ENCODE results near the gene POR.

DNA sequence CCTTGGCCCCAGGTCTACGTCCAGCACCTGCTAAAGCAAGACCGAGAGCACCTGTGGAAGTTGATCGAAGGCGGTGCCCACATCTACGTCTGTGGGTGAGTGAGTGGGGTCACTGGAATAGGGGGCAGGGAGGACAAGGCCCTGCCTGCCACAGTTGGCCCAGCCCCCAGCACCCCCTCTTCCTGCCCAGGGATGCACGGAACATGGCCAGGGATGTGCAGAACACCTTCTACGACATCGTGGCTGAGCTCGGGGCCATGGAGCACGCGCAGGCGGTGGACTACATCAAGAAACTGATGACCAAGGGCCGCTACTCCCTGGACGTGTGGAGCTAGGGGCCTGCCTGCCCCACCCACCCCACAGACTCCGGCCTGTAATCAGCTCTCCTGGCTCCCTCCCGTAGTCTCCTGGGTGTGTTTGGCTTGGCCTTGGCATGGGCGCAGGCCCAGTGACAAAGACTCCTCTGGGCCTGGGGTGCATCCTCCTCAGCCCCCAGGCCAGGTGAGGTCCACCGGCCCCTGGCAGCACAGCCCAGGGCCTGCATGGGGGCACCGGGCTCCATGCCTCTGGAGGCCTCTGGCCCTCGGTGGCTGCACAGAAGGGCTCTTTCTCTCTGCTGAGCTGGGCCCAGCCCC, 71.3 kb downstream of the POR start:
- TF ChIP-seq MAX (CRISPR knock-in tag; IDR thresholded peaks at IDR 0.05) (no peak), ZNF317 (CRISPR knock-in tag; IDR thresholded peaks at IDR 0.05; ENCODE audit: borderline replicate concordance, low read depth) (no peak), JUN (CRISPR knock-in tag; IDR thresholded peaks at IDR 0.05) (no peak), STAT6 (CRISPR knock-in tag; conservative IDR thresholded peaks at IDR 0.05; ENCODE audit: low read depth) (no peak), ATF3 (CRISPR knock-in tag; conservative IDR thresholded peaks at IDR 0.05) (no peak), ZNF121 (CRISPR knock-in tag; IDR thresholded peaks at IDR 0.05) (no peak), IRF2 (CRISPR knock-in tag; IDR thresholded peaks at IDR 0.05; ENCODE audit: borderline replicate concordance, low read depth) (no peak), CREM (CRISPR knock-in tag; IDR thresholded peaks at IDR 0.05) (no peak)
- TF ChIP-seq, protein P1, sequence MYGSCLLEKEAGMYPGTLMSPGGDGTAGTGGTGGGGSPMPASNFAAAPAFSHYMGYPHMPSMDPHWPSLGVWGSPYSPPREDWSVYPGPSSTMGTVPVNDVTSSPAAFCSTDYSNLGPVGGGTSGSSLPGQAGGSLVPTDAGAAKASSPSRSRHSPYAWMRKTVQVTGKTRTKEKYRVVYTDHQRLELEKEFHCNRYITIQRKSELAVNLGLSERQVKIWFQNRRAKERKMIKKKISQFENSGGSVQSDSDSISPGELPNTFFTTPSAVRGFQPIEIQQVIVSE (CRISPR knock-in tag; IDR thresholded peaks at IDR 0.05; ENCODE audit: borderline replicate concordance): no peak
- TF ChIP-seq, protein P2, sequence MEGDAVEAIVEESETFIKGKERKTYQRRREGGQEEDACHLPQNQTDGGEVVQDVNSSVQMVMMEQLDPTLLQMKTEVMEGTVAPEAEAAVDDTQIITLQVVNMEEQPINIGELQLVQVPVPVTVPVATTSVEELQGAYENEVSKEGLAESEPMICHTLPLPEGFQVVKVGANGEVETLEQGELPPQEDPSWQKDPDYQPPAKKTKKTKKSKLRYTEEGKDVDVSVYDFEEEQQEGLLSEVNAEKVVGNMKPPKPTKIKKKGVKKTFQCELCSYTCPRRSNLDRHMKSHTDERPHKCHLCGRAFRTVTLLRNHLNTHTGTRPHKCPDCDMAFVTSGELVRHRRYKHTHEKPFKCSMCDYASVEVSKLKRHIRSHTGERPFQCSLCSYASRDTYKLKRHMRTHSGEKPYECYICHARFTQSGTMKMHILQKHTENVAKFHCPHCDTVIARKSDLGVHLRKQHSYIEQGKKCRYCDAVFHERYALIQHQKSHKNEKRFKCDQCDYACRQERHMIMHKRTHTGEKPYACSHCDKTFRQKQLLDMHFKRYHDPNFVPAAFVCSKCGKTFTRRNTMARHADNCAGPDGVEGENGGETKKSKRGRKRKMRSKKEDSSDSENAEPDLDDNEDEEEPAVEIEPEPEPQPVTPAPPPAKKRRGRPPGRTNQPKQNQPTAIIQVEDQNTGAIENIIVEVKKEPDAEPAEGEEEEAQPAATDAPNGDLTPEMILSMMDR (IDR thresholded peaks at IDR 0.05): no peak
- TF ChIP-seq, protein P3, sequence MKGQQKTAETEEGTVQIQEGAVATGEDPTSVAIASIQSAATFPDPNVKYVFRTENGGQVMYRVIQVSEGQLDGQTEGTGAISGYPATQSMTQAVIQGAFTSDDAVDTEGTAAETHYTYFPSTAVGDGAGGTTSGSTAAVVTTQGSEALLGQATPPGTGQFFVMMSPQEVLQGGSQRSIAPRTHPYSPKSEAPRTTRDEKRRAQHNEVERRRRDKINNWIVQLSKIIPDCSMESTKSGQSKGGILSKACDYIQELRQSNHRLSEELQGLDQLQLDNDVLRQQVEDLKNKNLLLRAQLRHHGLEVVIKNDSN (CRISPR knock-in tag; IDR thresholded peaks at IDR 0.05): no peak
- TF ChIP-seq, protein P4, sequence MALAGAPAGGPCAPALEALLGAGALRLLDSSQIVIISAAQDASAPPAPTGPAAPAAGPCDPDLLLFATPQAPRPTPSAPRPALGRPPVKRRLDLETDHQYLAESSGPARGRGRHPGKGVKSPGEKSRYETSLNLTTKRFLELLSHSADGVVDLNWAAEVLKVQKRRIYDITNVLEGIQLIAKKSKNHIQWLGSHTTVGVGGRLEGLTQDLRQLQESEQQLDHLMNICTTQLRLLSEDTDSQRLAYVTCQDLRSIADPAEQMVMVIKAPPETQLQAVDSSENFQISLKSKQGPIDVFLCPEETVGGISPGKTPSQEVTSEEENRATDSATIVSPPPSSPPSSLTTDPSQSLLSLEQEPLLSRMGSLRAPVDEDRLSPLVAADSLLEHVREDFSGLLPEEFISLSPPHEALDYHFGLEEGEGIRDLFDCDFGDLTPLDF (CRISPR knock-in tag; IDR thresholded peaks at IDR 0.05): no peak

Data from WTC11 (cell line).